AG04450 (cell line): ENCODE results near the gene GPC3. TPM values are rescaled to one million over a fixed set of nuclear protein-coding genes. Genes with fewer than 3 reads are reported as not detected.

ENCODE experiments used
- CTCF ChIA-PET: fragments of 300-600, 350-600 bp; formaldehyde crosslinking; extraction: SDS; loops from one replicate; lab custom pipeline; 2022; ENCODE audit warnings: antibody characterized with exemption, inconsistent platforms; lab: Charles Lee
- POLR2A ChIA-PET: fragments of 350-600 bp; formaldehyde crosslinking; extraction: SDS; loops from one replicate; lab custom pipeline; 2021; ENCODE audit warnings: antibody characterized with exemption, inconsistent platforms; lab: Yijun Ruan, JAX
- DNase-seq: peaks from one replicate; pipeline ENCODE4 v3.0.0-alpha.2; 2011; ENCODE audit warnings: low read depth, low spot score
- H3K27ac ChIP-seq: one replicate; pipeline ENCODE4 v1.5.1; 2012; ENCODE audit warnings: low read depth, low read length, control low read depth
- H3K27me3 ChIP-seq: one replicate; pipeline ENCODE4 v1.6.0; 2012; ENCODE audit warnings: low read length; ENCODE audit not compliant: control insufficient read depth, insufficient read depth
- H3K4me3 ChIP-seq: 2 replicates; pipeline ENCODE4 v1.5.1; 2011; ENCODE audit warnings: mild to moderate bottlenecking, low read depth, low read length, control low read depth
- H3K9me3 ChIP-seq: 2 replicates; pipeline ENCODE4 v1.5.1; 2012; ENCODE audit warnings: low read length; ENCODE audit not compliant: control insufficient read depth, insufficient read depth
- polyA plus RNA-seq: library from polyadenylated mRNA; depleted of rRNA; stranded (reverse); fragments of >200 nt; gene quantifications from 2 replicates; pipeline ENCODE4 v1.2.3, GENCODE V29; 2011
- TF ChIP-seq, protein P1 (sequence below): IDR thresholded peaks from 2 replicates; pipeline ENCODE4 v1.5.1; 2011; ENCODE audit warnings: low read depth, low read length, control low read depth, inconsistent platforms

Gene GPC3
- polyA plus RNA-seq, 1 experiment: not detected

- Histone ChIP-seq H3K27me3 (no peaks in the 10 kb centered on the region), H3K9me3 (no peaks in the 10 kb centered on the region), H3K27ac (no peak overlapping the region), H3K4me3 (no peak overlapping the region)
- ChIA-PET POLR2A (no interaction called here), CTCF (interaction anchor here (1.1 to 1.9 kb wide), 2 partner anchors 8 to 658 kb away, joined by 4 read pairs; no protein-coding TSS in a partner anchor)
- TF ChIP-seq, protein P1, sequence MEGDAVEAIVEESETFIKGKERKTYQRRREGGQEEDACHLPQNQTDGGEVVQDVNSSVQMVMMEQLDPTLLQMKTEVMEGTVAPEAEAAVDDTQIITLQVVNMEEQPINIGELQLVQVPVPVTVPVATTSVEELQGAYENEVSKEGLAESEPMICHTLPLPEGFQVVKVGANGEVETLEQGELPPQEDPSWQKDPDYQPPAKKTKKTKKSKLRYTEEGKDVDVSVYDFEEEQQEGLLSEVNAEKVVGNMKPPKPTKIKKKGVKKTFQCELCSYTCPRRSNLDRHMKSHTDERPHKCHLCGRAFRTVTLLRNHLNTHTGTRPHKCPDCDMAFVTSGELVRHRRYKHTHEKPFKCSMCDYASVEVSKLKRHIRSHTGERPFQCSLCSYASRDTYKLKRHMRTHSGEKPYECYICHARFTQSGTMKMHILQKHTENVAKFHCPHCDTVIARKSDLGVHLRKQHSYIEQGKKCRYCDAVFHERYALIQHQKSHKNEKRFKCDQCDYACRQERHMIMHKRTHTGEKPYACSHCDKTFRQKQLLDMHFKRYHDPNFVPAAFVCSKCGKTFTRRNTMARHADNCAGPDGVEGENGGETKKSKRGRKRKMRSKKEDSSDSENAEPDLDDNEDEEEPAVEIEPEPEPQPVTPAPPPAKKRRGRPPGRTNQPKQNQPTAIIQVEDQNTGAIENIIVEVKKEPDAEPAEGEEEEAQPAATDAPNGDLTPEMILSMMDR: no peak
- DNase-seq: no peak
Measured at GRCh38 chrX:133661962-133662839, 323.2 kb downstream of the GPC3 start.

GRCh38 chrX:133660281-133660680, 325.1 kb downstream of the GPC3 start:
- DNase-seq: no peak
- Histone ChIP-seq H3K4me3 (no peak overlapping the region), H3K9me3 (no peaks in the 10 kb centered on the region), H3K27ac (no peak overlapping the region), H3K27me3 (no peaks in the 10 kb centered on the region)
- ChIA-PET POLR2A (no interaction called here), CTCF (no interaction called here)
- TF ChIP-seq, protein P1: no peak

GRCh38 chrX:133658293-133658911, 327.0 kb downstream of the GPC3 start:
- DNase-seq: no peak
- H3K4me3 ChIP-seq: no peak overlapping the region
- CTCF ChIA-PET: no interaction called here
- no peak overlapping the region for H3K27ac ChIP-seq
- no peaks in the 10 kb centered on the region for H3K9me3 ChIP-seq
- TF ChIP-seq, protein P1: no peak
- POLR2A ChIA-PET: no interaction called here
- H3K27me3 ChIP-seq: no peaks in the 10 kb centered on the region

- H3K4me3 ChIP-seq: no peak overlapping the region
- TF ChIP-seq, protein P1: no peak
- ChIA-PET POLR2A (no interaction called here), CTCF (no interaction called here)
- H3K27ac ChIP-seq: no peak overlapping the region
- no peak for DNase-seq
- H3K9me3 ChIP-seq: no peaks in the 10 kb centered on the region
- no peaks in the 10 kb centered on the region for H3K27me3 ChIP-seq
Measured at GRCh38 chrX:133655275-133656265, 329.8 kb downstream of the GPC3 start.
